ENCODE data around the gene SKOR2.

The SKOR2 gene

GRCh38 chr18:47248604-47249313, 2.7 kb downstream of the SKOR2 start:
- no peak for DNase-seq (ENCODE audit: low read depth in 1 of 2, low spot score in 1 of 2)
- Histone ChIP-seq H3K27me3 (ENCODE audit: insufficient read depth, poor library complexity, severe bottlenecking) (peaks cover 79% of the 10 kb centered on the region), H3K4me3 (replicated peaks; ENCODE audit: insufficient read depth, low read length) (no peak overlapping the region), H3K27ac (replicated peaks) (no peak overlapping the region)
- no peak for TF ChIP-seq POLR2AphosphoS5 (IDR thresholded peaks at IDR 0.05; ENCODE audit: low read depth)

- Histone ChIP-seq H3K27me3 (ENCODE audit: insufficient read depth, poor library complexity, severe bottlenecking) (peaks cover 73% of the 10 kb centered on the region), H3K4me3 (replicated peaks; ENCODE audit: insufficient read depth, low read length) (no peak overlapping the region)
- no peak for TF ChIP-seq REST (IDR thresholded peaks at IDR 0.05; ENCODE audit: insufficient replicate concordance, low read depth)
- no peak for TF ChIP-seq SPI1 (IDR thresholded peaks at IDR 0.05; ENCODE audit: borderline replicate concordance, low read depth)
- no peak for TF ChIP-seq CTCF (IDR thresholded peaks at IDR 0.05; ENCODE audit: insufficient read depth, low read length)
- TF ChIP-seq GABPA (IDR thresholded peaks at IDR 0.05; ENCODE audit: low read depth): no peak
- no peak for TF ChIP-seq POLR2AphosphoS5 (IDR thresholded peaks at IDR 0.05; ENCODE audit: low read depth)
Measured at GRCh38 chr18:47248115-47248603, 3.3 kb downstream of the SKOR2 start.

GRCh38 chr18:47247416-47248114, 3.9 kb downstream of the SKOR2 start:
- no peak for DNase-seq (ENCODE audit: low read depth in 1 of 2, low spot score in 1 of 2)
- TF ChIP-seq SPI1 (IDR thresholded peaks at IDR 0.05; ENCODE audit: borderline replicate concordance, low read depth) (no peak), REST (IDR thresholded peaks at IDR 0.05; ENCODE audit: insufficient replicate concordance, low read depth) (no peak), GABPA (IDR thresholded peaks at IDR 0.05; ENCODE audit: low read depth) (no peak), CTCF (IDR thresholded peaks at IDR 0.05; ENCODE audit: insufficient read depth, low read length) (no peak), POLR2AphosphoS5 (IDR thresholded peaks at IDR 0.05; ENCODE audit: low read depth) (no peak)
- H3K27me3 ChIP-seq (ENCODE audit: insufficient read depth, poor library complexity, severe bottlenecking): peaks cover 73% of the 10 kb centered on the region
- H3K27ac ChIP-seq (replicated peaks): no peak overlapping the region
- H3K4me3 ChIP-seq (replicated peaks; ENCODE audit: insufficient read depth, low read length): no peak overlapping the region

More at GRCh38 chr18:47248115-47248603, 3.3 kb downstream of the SKOR2 start:
- no peak overlapping the region for H3K27ac ChIP-seq (replicated peaks)
- DNase-seq (ENCODE audit: low read depth in 1 of 2, low spot score in 1 of 2): no peak

- TF ChIP-seq REST (IDR thresholded peaks at IDR 0.05; ENCODE audit: insufficient replicate concordance, low read depth) (no peak), POLR2AphosphoS5 (IDR thresholded peaks at IDR 0.05; ENCODE audit: low read depth) (no peak), SPI1 (IDR thresholded peaks at IDR 0.05; ENCODE audit: borderline replicate concordance, low read depth) (no peak), CTCF (IDR thresholded peaks at IDR 0.05; ENCODE audit: insufficient read depth, low read length) (no peak), GABPA (IDR thresholded peaks at IDR 0.05; ENCODE audit: low read depth) (no peak)
- Histone ChIP-seq H3K27me3 (ENCODE audit: insufficient read depth, poor library complexity, severe bottlenecking) (peaks cover 70% of the 10 kb centered on the region), H3K27ac (replicated peaks) (no peak overlapping the region), H3K4me3 (replicated peaks; ENCODE audit: insufficient read depth, low read length) (no peak overlapping the region)
- no peak for DNase-seq (ENCODE audit: low read depth in 1 of 2, low spot score in 1 of 2)
Measured at GRCh38 chr18:47247036-47247415, 4.4 kb downstream of the SKOR2 start.

Data from HL-60 (cell line).